Activated CD8-positive, alpha-beta memory T cell treated with anti-CD3 and anti-CD28 coated beads, Interleukin-2, amount 50 U/mL, for 48 hours (primary cell): ENCODE measurements around the gene RAC2.

Source experiments
- DNase-seq: peaks from one replicate; pipeline ENCODE4 v3.0.0-alpha.2; 2020

Gene RAC2

DNA sequence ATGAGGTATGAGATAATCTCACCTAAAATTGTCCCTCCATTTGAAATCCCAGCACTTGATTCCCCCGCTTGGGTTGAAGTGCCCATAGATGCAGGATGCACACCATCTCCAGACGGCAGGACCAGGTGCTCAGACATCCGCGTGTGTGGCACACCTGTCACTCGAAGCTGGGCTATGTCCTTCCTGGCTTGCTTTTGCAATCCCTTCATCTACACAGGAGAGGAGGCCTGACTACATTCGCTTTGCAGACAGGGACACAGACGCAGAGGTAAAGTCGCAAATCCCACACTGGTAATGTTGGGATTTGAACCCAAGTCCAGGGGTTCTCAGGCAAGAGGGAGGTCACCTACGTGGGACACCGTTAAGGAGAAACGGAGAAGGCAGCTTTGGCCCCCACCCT, 31.1 kb upstream of the RAC2 start:
- DNase-seq: no peak

DNA sequence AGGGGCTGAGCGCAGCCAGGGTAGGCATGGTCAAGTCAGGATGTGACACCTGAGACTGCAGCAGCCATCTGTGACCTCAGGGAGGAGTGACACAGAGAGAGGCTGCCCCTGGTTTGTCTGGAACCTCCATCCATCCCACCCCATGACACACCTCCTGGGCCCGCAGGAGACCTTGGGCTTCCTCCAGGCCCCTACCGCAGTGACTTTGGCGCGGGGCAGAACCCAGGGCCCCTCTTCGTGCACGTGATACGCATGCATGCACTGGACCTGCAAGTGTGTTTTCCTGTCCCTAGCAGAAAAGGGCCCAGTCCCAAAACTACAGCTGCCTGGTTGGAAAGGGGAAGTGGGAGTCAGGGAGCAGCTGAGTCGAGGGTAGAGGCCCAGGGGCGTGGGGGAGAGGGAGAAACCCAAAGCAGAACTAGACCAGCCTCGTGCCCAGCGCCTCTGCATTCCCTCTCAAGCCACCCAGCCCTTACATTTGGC, 30.4 kb upstream of the RAC2 start:
- DNase-seq: no peak

DNA sequence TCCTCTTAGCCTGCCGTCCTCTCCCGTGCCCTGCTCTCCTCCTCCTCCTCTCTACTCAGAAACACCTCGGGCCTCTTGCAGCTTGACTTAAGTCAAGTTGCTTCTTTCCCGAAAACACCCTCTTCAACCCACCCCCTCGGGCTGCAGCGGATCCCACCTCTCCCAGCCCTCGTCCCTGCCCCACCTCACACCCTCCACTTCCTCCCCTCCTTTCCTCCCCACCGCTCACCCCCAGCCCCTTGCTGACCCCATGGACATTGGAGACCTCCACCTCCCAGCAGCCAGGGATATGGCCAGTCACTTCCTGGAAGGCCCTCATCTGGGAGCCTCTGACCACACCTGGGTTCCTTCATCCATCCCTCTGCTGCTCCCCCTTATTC, 29.8 kb upstream of the RAC2 start:
- DNase-seq: no peak

GRCh38 chr22:37273126-37273845, 29.2 kb upstream of the RAC2 start:
- DNase-seq: no peak

DNA sequence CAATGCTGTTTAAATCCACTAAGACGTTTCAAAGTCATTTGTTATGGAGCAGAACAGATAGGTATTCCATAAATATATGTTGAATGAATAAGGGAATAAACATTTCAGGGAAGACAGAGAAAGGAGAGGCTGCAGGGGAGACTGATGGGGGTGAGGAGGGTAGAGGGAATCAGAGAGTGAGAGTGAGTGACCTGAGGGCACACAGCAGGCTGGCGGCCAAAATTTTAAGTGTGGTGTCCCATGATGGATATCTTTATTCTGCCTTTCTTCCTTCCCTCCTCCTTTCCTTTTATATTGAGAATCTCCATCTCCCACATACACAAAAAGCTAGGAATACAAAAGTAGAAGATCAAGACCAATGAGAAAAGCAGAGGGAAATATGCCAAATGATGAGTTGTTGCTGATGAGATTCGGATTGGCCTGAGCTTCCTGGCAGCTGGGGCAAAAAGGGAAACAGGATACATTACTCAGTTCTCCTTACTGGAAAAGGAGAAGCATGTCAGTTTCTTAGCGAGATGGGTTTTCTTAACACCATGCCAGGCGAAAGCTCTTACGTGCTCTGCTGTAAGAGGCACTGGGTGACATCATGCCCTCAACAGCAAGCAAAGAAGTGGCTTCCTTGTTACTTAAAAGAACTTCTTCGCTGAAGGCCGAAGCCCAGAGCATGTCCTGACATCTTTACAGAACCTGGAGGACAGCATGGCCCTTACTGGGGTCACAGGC, 27.0 kb upstream of the RAC2 start:
- DNase-seq: no peak

DNA sequence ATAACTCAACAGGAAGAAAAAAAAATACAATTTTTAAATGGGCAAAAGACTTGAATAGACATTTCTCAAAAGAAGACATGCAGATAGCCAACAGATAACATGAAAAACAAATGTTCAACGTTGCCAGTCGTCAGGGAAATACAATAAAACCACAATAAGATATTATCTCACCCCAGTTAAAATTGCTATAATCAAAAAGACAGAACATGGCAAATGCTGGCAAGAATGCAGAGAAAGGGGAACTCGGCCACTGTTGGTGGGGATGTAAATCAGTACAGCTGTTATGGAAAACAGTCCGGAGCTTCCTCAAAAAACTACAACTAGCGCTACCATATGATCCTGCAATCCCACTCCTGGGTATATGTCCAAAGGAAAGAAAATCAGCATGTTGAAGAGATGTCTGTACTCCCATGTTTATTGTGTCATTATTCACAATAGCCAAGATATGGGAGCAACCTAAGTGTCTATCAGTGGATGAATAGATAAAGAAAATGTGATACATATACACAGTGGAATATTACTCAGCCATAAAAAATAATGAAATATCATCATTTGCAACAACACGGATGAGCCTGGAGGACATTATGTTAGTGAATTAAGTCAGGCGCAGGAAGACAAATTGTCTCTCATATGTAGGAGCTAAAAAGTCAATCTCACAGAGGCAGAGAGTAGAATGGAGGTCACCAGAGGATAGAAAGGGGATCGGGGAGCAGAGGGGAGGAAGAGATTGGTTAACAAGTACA, 26.0 kb upstream of the RAC2 start:
- no peak for DNase-seq

DNA sequence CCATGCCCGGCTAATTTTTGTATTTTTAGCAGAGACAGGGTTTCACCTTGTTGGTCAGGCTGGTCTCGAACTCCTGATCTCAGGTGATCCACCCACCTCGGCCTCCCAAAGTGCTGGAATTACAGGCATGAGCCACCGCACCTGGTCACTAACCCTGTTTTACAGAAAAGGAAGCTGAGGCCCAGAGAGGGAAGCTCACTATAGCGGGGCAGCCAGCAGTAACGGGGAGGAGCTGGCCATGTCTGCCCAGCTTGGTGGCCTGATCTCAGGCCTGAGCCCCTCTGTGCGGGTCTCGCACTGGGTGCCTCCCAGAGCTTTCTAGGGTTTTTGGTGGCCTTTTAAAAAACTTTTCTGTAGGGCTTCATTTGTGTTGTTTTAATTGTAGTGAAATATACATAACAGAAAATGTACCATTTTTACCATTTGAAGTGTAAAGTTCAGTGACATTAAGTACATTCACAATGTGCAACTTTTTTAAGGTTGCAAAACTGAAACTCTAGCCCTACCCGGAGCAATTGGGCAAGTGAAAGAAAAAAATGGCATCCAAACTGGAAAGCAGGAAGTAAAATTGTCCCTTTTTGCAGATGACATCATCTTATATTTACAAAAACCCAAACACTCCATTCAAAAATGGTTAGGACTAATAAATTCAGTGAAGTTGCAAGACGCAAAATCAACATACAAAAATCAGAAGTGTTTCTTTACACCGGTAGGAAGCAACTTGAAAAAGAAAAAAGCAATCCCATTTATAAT, 23.8 kb upstream of the RAC2 start:
- no peak for DNase-seq

DNA sequence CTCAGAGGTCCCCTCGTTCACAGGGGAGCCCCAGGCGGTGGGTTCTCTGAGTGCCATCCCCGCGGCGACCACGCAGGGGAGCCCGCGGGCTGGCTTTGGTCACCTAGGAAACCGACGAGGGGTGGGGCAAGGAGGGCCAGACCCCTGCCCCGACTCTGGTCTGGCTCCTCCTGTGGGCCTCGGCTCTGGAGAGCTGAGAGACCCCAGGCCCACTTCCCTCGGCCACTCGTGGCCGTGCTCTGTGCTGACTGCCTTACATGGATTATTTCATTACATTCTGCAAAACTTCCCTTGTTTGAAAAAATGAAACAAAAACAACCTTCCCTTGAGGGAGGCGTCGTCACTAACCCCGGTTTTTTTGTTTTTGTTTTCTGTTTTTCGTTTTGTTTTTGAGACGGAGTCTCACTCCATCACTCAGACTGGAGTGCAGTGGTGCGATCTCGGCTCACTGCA, 23.1 kb upstream of the RAC2 start:
- peak; percentile 89 for DNase-seq

GRCh38 chr22:37266581-37267134, 22.6 kb upstream of the RAC2 start:
- DNase-seq: no peak

GRCh38 chr22:37263966-37264887, 20.2 kb upstream of the RAC2 start:
- peak; percentile 42 for DNase-seq

- peak; percentile 47 for DNase-seq
Measured at GRCh38 chr22:37262346-37262745, 18.3 kb upstream of the RAC2 start.

DNA sequence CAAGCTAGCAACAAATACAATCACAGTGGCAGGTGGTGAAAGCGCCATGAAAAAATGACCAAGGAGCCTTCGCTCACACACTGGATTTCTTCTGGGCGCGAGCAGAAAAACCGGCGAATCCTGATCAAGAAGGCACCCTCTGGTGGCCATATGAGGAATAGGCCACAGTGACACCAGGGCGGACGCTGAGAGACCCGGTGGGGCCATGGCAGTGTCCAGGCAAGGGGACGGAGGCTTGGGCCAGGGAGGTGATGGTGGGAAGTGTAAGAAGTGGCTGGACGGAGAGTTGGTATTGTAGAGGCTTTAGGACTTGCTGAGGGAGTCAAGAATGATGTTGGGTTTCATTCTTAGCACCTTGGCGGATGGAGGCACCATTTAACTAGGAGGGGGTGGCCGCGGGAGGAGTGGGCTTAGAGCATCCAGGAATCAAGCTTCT, 16.9 kb upstream of the RAC2 start:
- DNase-seq: peak; percentile 82

DNA sequence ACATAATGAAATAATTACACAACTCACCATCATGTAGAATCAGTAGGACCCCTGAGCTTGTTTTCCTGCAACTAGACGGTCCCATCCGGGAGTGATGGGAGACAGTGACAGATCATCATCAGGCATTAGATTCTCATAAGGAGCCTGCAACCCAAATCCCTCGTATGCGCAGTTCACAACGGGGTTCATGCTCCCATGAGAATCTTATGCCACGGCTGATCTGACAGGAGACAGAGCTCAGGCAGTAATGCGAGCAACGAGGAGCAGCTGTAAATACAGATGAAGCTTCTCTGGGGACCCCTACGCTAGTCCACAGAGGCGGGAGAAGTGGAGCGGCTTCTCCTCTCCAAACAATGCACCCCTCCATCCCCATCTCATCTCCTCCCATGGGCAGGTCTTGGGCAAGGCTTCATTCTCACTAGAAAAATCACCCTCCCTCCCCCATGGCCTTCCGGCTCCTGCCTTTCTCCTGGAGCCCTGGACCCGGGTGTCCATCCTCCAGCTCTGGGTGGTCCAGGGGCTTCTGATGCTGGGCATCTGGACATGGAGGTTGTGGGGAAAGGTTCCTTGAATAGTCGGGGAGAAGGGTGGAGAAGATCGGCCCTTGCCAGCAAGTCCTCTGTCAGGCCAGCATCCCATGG, 16.2 kb upstream of the RAC2 start:
- peak; percentile 48 for DNase-seq

GRCh38 chr22:37259540-37260029, 15.5 kb upstream of the RAC2 start:
- peak; percentile 56 for DNase-seq

- DNase-seq: peak; percentile 49
Measured at GRCh38 chr22:37258753-37259401, 14.8 kb upstream of the RAC2 start.

GRCh38 chr22:37258005-37258752, 14.1 kb upstream of the RAC2 start:
- peak; percentile 30 for DNase-seq

DNA sequence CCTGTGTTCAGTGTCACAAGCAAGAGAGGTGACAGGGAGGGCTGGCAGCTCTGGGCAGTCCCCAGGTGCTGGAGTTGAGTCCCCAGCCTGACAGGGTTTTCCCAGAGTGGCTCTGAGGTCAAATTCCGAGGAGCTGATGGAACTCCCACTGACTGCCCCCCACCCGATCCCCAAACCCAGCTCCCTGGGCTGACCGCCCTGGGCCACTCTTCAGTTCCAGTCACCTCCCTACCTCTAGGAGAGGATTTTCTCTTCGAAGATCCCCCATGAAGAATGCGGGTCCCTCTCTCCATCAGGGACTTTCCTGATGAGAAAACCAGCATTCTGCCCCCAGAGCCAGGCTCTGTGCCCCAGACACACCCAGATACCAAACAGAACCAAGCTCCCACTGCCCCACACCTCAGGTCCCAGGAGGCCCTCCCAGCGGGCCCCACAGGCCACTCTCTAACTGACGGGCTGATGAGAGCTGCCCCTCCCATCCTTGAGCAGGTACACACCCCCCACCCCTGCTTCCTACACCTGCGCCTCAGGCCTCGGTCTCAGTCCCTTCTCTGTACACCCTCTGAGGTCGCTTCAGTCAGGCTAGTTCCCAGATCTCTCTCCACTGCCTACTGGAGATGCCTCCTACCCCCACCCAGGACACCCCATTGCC, 12.1 kb upstream of the RAC2 start:
- DNase-seq: peak; percentile 51

- no peak for DNase-seq
Measured at GRCh38 chr22:37255558-37256006, 11.5 kb upstream of the RAC2 start.

DNA sequence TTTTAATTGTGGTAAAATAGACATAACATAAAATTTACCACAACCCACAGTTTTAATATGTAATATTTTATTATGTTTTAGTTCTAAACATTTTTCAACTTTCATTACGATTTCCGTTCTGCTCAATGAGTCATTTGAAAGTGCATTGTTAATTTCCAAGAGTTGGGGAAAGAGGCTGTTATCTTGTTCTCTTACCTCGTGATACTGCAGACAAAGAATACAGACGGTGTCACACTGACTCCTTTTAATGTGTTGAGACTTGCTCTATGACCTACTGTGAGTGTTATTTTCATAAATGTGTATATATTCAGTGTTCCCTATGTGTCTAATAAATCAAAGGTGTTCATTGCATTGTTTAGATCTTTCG, 10.8 kb upstream of the RAC2 start:
- DNase-seq: no peak
